Mucosa of descending colon (tissue), 3 donors: Measurements from ENCODE around the gene SLC7A11. TPM values are rescaled to one million over a fixed set of nuclear protein-coding genes. Genes with fewer than 3 reads are reported as not detected.

Experiments
- ATAC-seq: fragments of 200-7000 bp; cut with Tn5 transposase; one replicate; pipeline ENCODE4 v1.9.1; 2020; ENCODE audit warnings: mild to moderate bottlenecking, moderate library complexity
- DNase-seq, 3 donors: peaks; one replicate each; pipeline ENCODE4 v3.0.0-alpha.2; 2020
- H3K36me3 ChIP-seq: fragments of 200-600 bp; one replicate; pipeline ENCODE4 v1.8.0; 2021; ENCODE audit warnings: low read depth, mild to moderate bottlenecking
- H3K4me1 ChIP-seq: fragments of 200-600 bp; one replicate; pipeline ENCODE4 v1.8.0; 2021; ENCODE audit warnings: low read depth, mild to moderate bottlenecking
- H3K4me3 ChIP-seq: fragments of 200-600 bp; one replicate; pipeline ENCODE4 v1.8.0; 2021; ENCODE audit warnings: mild to moderate bottlenecking
- H3K9me3 ChIP-seq: fragments of 200-600 bp; one replicate; pipeline ENCODE4 v1.8.0; 2021; ENCODE audit warnings: mild to moderate bottlenecking
- CTCF ChIP-seq: fragments of 200-600 bp; IDR thresholded peaks from one replicate; pipeline ENCODE4 v1.8.0; 2022; ENCODE audit warnings: antibody characterized with exemption, mild to moderate bottlenecking
- intact Hi-C, 2 donors: fragments of 100-400 bp; cut with DNase I in 1 of 2; cut with micrococcal nuclease in 1 of 2; formaldehyde crosslinking; loops; one replicate each; pipeline versions ENCODE4 v1.11.0 to v1.11.1; 2022; cut with DNase I, micrococcal nuclease
- total RNA-seq, 3 donors: library from RNA; stranded (reverse); fragmentation: NEBNext Ultra II Directional in 2 of 3; extraction: Animal tissue kit (Norgen Biotek cat#: 25700) in 2 of 3; gene quantifications; one replicate each; pipeline versions ENCODE4 v1.2.1 to v1.2.4, GENCODE V29; 2021 to 2023
- donor health status: DM: no; HTN: no; CAD: no; lungs with moderate emphysema.
- donor health status: DM: no; HTN: no; CAD: no.
- donor health status: DM: no; HTN: yes; CAD: no.

The SLC7A11 gene
- total RNA-seq, 3 donors from 2014 or later, result 0.70 to 2.9 (median 1.5) TPM

- Histone ChIP-seq H3K9me3 (no peaks in the 10 kb centered on the region), H3K36me3 (no peaks in the 10 kb centered on the region), H3K4me3 (no peak overlapping the region), H3K4me1 (no peaks in the 10 kb centered on the region)
- ATAC-seq, result no peak
- intact Hi-C loops, result no loop called here
- DNase-seq, result no peak
- no peak for TF ChIP-seq CTCF
Observed at GRCh38 chr4:138230048-138230447, 12.1 kb downstream of the SLC7A11 start.

- Histone ChIP-seq H3K36me3 (no peaks in the 10 kb centered on the region), H3K9me3 (no peaks in the 10 kb centered on the region), H3K4me3 (no peak overlapping the region), H3K4me1 (no peaks in the 10 kb centered on the region)
- DNase-seq (no peak), ATAC-seq (no peak)
- intact Hi-C loops, result no loop called here
- TF ChIP-seq CTCF, result no peak
Observed at GRCh38 chr4:138229160-138229559, 13.0 kb downstream of the SLC7A11 start.

- Histone ChIP-seq H3K36me3 (no peaks in the 10 kb centered on the region), H3K4me1 (no peaks in the 10 kb centered on the region), H3K4me3 (no peak overlapping the region), H3K9me3 (no peaks in the 10 kb centered on the region)
- DNase-seq (no peak), ATAC-seq (no peak)
- TF ChIP-seq CTCF, result no peak
- intact Hi-C loops, result no loop called here
Observed at GRCh38 chr4:138226351-138226750, 15.8 kb downstream of the SLC7A11 start.

- ATAC-seq, result no peak
- no peak for TF ChIP-seq CTCF
- H3K4me3 ChIP-seq, result no peak overlapping the region
- H3K4me1 ChIP-seq, result no peaks in the 10 kb centered on the region
- H3K9me3 ChIP-seq, result no peaks in the 10 kb centered on the region
- no peak for DNase-seq
- intact Hi-C loops, result no loop called here
- no peaks in the 10 kb centered on the region for H3K36me3 ChIP-seq
Observed at GRCh38 chr4:138225477-138225876, 16.7 kb downstream of the SLC7A11 start.

GRCh38 chr4:138224614-138225013 is 17.5 kb downstream of the SLC7A11 start:
- TF ChIP-seq CTCF, result no peak
- Histone ChIP-seq H3K4me3 (no peak overlapping the region), H3K4me1 (no peaks in the 10 kb centered on the region), H3K36me3 (no peaks in the 10 kb centered on the region), H3K9me3 (no peaks in the 10 kb centered on the region)
- DNase-seq (no peak), ATAC-seq (no peak)
- intact Hi-C loops, result no loop called here

- DNase-seq (no peak), ATAC-seq (peak; percentile 37)
- Histone ChIP-seq H3K36me3 (no peaks in the 10 kb centered on the region), H3K9me3 (no peaks in the 10 kb centered on the region), H3K4me3 (no peak overlapping the region), H3K4me1 (no peaks in the 10 kb centered on the region)
- intact Hi-C loops, result no loop called here
- no peak for TF ChIP-seq CTCF
Observed at GRCh38 chr4:138223231-138223910, 18.8 kb downstream of the SLC7A11 start.
